OCI-LY1 (cell line): ENCODE data around the gene CPSF7.
A peak's percentile ranks its signal among the peaks of the same experiment; 100 is the strongest.

Experiments used
- H2AFZ ChIP-seq: fragments of 200-600 bp; sonication (generic), shearing (Covaris generic); 2 replicates; pipeline ENCODE4 v1.6.0; 2014; ENCODE audit warnings: antibody characterized with exemption, mild to moderate bottlenecking, low read length
- H3F3A ChIP-seq: fragments of 200-600 bp; sonication (generic), shearing (Covaris generic); 2 replicates; pipeline ENCODE4 v1.6.0; 2014; ENCODE audit warnings: mild to moderate bottlenecking, antibody characterized with exemption, low read length, moderate library complexity; ENCODE audit not compliant: insufficient read depth
- H3K27ac ChIP-seq: fragments of 200-600 bp; sonication (generic); 2 replicates; pipeline ENCODE4 v1.5.1; 2014; ENCODE audit warnings: low read length, mixed run types, mild to moderate bottlenecking, low read depth; ENCODE audit not compliant: poor library complexity, severe bottlenecking
- H3K27me3 ChIP-seq: fragments of 200-600 bp; sonication (generic); 2 replicates; pipeline ENCODE4 v1.6.0; 2014; ENCODE audit warnings: antibody characterized with exemption, mild to moderate bottlenecking, low read length, moderate library complexity; ENCODE audit not compliant: insufficient read depth
- H3K36me3 ChIP-seq: fragments of 200-600 bp; sonication (generic); 2 replicates; pipeline ENCODE4 v1.6.1; 2014; ENCODE audit warnings: mild to moderate bottlenecking, antibody characterized with exemption, low read length, moderate library complexity, mixed read lengths; ENCODE audit not compliant: insufficient read depth
- H3K4me1 ChIP-seq: fragments of 200-600 bp; sonication (generic); 2 replicates; pipeline ENCODE4 v1.5.1; 2014; ENCODE audit warnings: mild to moderate bottlenecking, low read length, moderate library complexity; ENCODE audit not compliant: insufficient read depth, severe bottlenecking
- H3K4me2 ChIP-seq: fragments of 200-600 bp; sonication (generic), shearing (Covaris generic); 2 replicates; pipeline ENCODE4 v1.6.1; 2014; ENCODE audit warnings: low read length
- H3K4me3 ChIP-seq: fragments of 200-600 bp; sonication (generic); 2 replicates; pipeline ENCODE4 v1.5.1; 2014; ENCODE audit warnings: low read length, low read depth, mild to moderate bottlenecking, mixed read lengths; ENCODE audit not compliant: poor library complexity, severe bottlenecking
- H3K79me2 ChIP-seq: fragments of 200-600 bp; shearing (Covaris generic); 2 replicates; pipeline ENCODE4 v1.6.1; 2016; ENCODE audit warnings: mixed run types, low read length, mixed read lengths; ENCODE audit not compliant: insufficient read depth
- H3K9ac ChIP-seq: fragments of 200-600 bp; sonication (generic), shearing (Covaris generic); 2 replicates; pipeline ENCODE4 v1.6.1; 2014; ENCODE audit warnings: mild to moderate bottlenecking, low read length, mixed read lengths
- H3K9me2 ChIP-seq: fragments of 200-600 bp; sonication (generic), shearing (Covaris generic); 2 replicates; pipeline ENCODE4 v1.6.1; 2014; ENCODE audit warnings: low read depth, mild to moderate bottlenecking, low read length, mixed read lengths
- H3K9me3 ChIP-seq: fragments of 200-600 bp; shearing (Covaris generic); 2 replicates; pipeline ENCODE4 v1.6.1; 2014; ENCODE audit warnings: low read length, mixed read lengths
- H4K20me1 ChIP-seq: fragments of 200-600 bp; sonication (generic), shearing (Covaris generic); 2 replicates; pipeline ENCODE4 v1.6.0; 2016; ENCODE audit warnings: mild to moderate bottlenecking, low read length; ENCODE audit not compliant: insufficient read depth
- CTCF ChIP-seq: fragments of 200-600 bp; sonication (generic), shearing (Covaris generic); IDR thresholded peaks from 2 replicates; pipeline ENCODE4 v1.5.1; 2017; ENCODE audit warnings: mild to moderate bottlenecking, antibody characterized with exemption, low read length, moderate library complexity, mixed read lengths
- EZH2 ChIP-seq: fragments of 200-600 bp; sonication (generic), shearing (Covaris generic); IDR thresholded peaks from 2 replicates; pipeline ENCODE4 v1.8.0; 2017; ENCODE audit warnings: borderline replicate concordance, mixed run types, mild to moderate bottlenecking, antibody characterized with exemption, low read length, moderate library complexity, mixed read lengths

Gene CPSF7

DNA sequence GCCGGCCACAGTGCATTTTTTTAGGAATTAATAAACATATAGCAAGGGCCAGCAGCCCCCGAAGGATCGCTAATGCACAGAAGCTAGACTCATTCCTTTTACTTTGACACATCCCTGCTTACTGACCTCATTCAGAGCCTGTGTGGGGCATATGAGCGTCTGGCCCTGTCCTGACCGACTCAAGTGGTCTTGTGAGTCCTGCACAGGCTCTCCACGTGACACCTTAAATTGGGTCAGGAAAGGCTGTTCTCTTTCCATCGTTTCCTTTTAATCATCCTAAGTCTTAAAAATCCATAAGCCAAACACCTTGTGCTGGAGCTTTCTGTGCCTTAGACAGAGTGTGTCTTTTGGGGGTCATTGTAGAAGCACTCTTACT lies 18.8 kb upstream of the CPSF7 start:
- no peak overlapping the region for H3K27ac ChIP-seq
- H3K27me3 ChIP-seq: no peaks in the 10 kb centered on the region
- H3K79me2 ChIP-seq: no peaks in the 10 kb centered on the region
- H3K4me2 ChIP-seq: no peak overlapping the region
- no peaks in the 10 kb centered on the region for H3K4me1 ChIP-seq
- H3K9me2 ChIP-seq: no peaks in the 10 kb centered on the region
- H2AFZ ChIP-seq: no peak overlapping the region
- no peaks in the 10 kb centered on the region for H4K20me1 ChIP-seq
- TF ChIP-seq CTCF (no peak), EZH2 (no peak)
- H3F3A ChIP-seq: no peaks in the 10 kb centered on the region
- peaks cover 63% of the 10 kb centered on the region for H3K36me3 ChIP-seq
- no peaks in the 10 kb centered on the region for H3K9me3 ChIP-seq
- no peak overlapping the region for H3K9ac ChIP-seq
- H3K4me3 ChIP-seq: no peak overlapping the region

DNA sequence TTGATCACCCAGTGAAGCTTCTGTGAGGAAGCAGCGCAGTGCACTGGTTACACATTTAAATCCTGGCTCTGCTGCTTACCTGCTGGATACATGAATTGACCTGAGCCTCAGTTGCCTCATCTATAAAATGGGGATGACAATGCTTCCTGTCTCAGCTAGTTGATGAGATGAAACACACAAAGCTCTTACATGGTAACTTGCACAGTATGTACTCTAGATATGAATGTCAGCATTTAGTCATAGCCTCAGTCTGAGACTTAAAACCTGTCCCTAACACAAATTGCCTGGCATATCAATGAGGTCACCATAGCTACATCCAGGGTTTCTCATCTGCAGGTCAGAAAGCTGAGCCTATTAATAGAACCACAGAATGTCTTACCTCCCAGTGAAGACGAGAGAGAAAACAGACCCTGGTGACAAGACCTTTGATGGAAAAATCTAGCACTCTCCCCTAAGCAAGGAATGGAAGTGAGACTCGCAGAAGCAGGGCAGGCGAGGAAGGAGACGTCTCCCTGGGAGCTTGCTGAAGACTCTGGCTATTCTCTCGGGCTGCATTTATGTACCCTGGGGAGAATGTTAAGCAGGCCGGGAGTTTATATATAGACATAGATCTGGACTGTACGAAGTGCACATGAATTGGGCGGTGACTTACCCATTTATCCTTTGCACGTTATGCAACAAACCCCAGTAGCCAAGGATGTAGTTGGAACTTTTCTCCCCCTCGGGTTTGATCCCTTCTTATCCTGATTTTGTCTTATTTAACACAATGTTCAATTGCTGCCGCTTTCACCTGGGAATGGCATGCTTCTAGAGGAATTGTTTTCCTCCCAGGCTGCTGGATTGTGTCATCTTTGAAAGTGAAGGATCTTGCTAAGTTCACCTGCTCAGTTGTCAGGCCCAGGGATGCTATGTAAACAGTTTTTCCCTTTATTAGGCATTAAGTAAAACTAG lies 18.1 kb upstream of the CPSF7 start:
- Histone ChIP-seq H3K4me1 (no peaks in the 10 kb centered on the region), H3K79me2 (no peaks in the 10 kb centered on the region), H2AFZ (no peak overlapping the region), H3K4me3 (no peak overlapping the region), H4K20me1 (no peaks in the 10 kb centered on the region), H3K9ac (no peak overlapping the region), H3K36me3 (peaks cover 70% of the 10 kb centered on the region), H3K4me2 (no peak overlapping the region), H3K9me3 (no peaks in the 10 kb centered on the region), H3K27ac (no peak overlapping the region), H3K27me3 (no peaks in the 10 kb centered on the region), H3F3A (no peaks in the 10 kb centered on the region), H3K9me2 (no peaks in the 10 kb centered on the region)
- TF ChIP-seq EZH2 (no peak), CTCF (no peak)

- TF ChIP-seq EZH2: no peak
- TF ChIP-seq CTCF: peak; percentile 95
- no peak overlapping the region for H3K4me2 ChIP-seq
- H3K9me3 ChIP-seq: no peaks in the 10 kb centered on the region
- no peaks in the 10 kb centered on the region for H3F3A ChIP-seq
- H3K9ac ChIP-seq: no peak overlapping the region
- no peaks in the 10 kb centered on the region for H3K27me3 ChIP-seq
- no peaks in the 10 kb centered on the region for H3K9me2 ChIP-seq
- H3K79me2 ChIP-seq: no peaks in the 10 kb centered on the region; the same call in 1 of the 2 replicates
- H3K27ac ChIP-seq: peak overlapping the region; percentile 10
- H3K36me3 ChIP-seq: peaks cover 86% of the 10 kb centered on the region
- H2AFZ ChIP-seq: no peak overlapping the region
- no peaks in the 10 kb centered on the region for H4K20me1 ChIP-seq
- H3K4me3 ChIP-seq: no peak overlapping the region
- H3K4me1 ChIP-seq: no peaks in the 10 kb centered on the region
Observed at GRCh38 chr11:61446211-61446651, 16.5 kb upstream of the CPSF7 start.
